Measurements from ENCODE around the gene SPECC1L.

The SPECC1L gene

DNA sequence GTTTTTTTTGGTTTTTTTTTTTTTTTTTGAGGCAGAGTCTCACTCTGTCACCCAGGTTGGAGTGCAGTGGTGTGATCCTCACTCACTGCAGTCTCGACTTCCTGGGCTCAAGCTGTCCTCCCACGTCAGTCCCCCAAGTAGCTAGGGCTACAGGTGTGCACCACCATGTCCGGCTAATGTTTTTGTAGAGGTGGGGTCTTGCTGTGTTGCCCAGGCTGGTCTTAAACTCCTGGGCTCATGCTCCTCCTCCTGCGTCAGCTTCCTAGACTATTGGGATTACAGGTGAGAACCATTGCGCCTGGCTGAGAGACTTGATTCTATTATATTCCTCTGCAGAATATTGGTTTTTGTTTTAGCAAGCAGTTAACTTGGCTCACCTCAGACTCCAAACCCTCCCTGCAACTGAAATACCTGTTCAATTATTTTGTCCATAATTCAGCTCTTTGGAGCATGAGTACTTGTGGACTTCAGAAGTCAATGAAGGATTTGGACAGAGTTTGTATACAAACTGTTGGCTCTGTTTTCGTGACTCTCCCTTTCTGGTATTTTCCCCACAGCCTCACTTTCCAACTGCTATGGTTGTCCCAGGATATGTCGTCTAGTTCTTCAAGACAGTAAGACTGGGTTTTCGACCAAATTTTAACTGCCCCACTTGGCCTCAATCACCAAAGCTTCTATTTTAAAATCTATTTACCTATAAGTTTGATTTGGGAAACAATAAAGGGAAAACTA is 87.6 kb downstream of the SPECC1L start:
- no peak for DNase-seq

DNA sequence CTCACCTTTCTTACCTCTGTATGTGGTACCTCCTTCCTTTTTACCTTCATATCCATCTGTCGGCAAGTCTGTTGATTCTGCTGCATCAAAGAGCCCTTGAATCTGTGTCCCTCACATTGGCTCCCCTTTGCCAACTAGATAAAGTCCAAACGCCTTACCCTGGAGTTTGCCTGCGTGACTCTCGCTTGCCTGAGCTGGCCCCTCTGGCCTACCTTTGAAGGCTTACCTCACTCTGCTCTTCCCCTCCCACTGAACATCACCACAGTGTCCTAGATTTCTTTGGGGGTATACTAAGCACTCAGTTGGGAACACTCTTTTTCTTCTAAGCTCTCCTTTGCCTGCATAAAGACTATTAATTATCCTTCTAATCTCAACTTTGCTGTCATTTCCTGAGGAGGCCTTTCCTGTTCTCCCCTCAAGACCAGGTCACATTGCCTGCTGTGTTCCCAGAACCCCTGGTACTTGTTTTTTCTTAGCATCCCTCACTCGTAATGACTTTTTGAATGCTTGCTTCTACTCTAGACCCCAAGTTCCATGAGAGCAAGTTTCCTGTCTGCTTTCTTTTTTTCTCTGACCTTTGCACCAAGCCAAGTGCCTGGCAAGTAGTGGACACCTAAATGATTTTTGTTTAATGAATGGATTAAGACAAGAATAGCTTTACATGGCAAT is 89.0 kb downstream of the SPECC1L start:
- DNase-seq = no peak

GRCh38 chr22:24361976-24362646 is 91.5 kb downstream of the SPECC1L start:
- DNase-seq = no peak

- no peak for DNase-seq
Measured at GRCh38 chr22:24363243-24363642, 92.6 kb downstream of the SPECC1L start.

- DNase-seq = no peak
Measured at GRCh38 chr22:24366701-24367100, 96.1 kb downstream of the SPECC1L start.

- DNase-seq = no peak
Measured at GRCh38 chr22:24367841-24368240, 97.2 kb downstream of the SPECC1L start.

DNA sequence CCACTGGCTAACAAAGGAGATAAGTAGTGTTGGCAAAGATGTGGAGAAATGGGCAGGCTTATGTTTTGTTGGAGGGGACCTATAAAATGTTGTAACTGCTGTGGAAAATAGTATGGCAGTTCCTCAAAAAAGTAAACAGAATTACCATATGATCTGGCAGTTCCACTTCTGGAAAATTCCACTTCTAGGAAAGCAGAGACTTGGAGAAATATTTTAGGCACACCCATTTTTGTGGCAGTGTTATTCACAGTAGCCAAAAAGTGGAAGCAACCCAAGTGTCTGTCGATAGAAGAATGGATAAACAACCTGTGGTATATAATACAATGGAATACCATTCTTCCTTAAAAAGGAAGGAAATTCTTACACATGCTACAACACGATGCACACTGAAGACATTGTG is 99.8 kb downstream of the SPECC1L start:
- DNase-seq = no peak

DNA sequence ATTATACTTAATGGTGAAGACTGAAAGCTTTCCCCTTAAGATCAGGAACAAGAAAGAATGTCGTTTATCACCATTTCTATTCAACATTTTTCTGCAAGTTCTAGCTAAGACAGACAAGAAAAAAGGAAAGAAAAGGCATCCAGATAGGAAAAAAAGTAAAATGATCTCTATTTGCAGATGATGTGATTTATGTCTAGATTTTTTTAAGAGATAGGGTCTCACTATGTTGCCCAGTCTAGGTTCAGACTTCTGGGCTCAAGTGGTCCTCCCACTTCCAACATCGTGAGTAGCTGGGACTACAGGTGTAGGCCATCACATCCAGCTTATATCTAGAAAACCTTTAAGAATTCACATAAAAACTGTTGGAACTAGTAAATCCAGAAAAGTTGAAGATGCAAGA is 105.4 kb downstream of the SPECC1L start:
- no peak for DNase-seq

- no peak for DNase-seq
Measured at GRCh38 chr22:24376586-24376985, 106.0 kb downstream of the SPECC1L start.

- no peak for DNase-seq
Measured at GRCh38 chr22:24379536-24379935, 108.9 kb downstream of the SPECC1L start.

DNA sequence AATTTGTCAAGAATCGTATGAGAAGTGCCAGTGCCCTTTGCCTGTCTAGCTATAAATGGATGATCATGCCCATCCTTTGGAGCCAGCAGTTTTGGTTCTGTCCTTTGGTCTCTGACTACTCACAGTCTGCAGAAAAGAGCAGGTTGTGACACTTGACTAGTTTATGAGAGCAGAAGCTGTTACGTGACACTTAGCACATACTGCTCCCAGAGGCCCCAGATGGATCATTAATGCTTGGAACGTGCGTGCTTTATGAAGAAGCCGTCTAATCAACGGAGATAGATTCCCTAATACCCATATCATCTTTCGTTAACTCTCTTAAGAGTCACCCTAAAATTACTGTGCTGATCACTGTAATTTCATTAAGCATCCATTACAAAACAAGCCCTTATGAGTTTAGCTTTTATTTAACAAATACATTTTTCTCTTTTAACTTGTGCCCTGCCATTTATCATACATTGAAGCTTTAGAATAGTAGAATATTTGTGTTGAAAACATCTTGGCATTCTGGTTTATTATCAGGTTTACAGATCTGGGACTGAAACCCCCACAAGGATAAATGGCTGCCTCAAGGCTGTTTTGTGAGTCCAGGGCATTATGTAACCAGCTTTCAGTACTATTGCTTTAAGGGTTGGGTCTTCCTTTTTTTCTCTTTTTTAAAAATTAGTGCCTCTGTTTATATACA is 109.7 kb downstream of the SPECC1L start:
- DNase-seq = no peak

- no peak for DNase-seq
Measured at GRCh38 chr22:24380905-24381230, 110.2 kb downstream of the SPECC1L start.

- no peak for DNase-seq
Measured at GRCh38 chr22:24383061-24383460, 112.4 kb downstream of the SPECC1L start.

- no peak for DNase-seq
Measured at GRCh38 chr22:24384131-24384530, 113.5 kb downstream of the SPECC1L start.

DNA sequence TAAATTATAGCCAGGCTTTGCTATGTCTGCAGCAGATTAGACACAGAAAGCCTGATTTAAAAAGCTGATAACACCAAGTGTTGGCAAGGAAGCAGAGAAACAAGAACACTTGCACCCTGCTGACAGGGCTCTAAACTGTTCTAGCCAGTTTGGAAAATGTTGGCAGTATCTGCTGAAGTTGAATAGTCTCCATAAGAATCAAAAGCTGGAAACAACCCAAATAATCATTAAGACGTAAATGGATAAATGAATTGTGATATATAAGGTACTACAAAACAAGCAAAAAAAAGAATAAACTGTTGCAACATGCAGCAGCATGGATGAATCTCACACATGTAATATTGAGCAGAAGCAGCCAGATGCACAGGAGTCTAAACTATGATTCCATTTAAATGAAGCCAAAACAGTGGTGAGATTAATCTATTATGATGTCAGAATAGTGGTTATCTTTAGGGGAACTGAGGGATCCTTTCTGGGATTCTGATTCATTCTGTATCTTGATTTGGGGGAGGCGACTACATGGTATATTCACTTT is 116.4 kb downstream of the SPECC1L start:
- no peak for DNase-seq

- no peak for DNase-seq
Measured at GRCh38 chr22:24389680-24390079, 119.0 kb downstream of the SPECC1L start.

- no peak for DNase-seq
Measured at GRCh38 chr22:24390156-24390555, 119.5 kb downstream of the SPECC1L start.

DNA sequence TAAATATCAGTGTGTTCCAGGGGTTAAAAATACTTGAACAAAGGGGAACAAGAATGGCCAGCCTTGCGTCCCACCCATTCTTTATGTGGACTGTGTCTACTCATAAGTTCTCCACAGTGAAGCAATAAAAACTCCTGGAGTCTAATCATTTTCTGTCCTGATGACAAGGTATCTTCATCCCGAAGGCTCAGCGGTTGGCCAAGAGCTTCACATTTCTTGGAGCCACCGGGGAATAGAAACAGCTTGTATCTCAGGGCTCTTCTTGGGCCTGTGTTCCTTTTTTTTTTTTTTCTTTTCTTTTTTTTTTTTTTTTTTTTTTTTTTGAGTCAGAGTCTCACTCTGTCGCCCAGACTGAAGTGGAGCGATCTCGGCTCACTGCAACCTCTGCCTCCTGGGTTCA is 119.9 kb downstream of the SPECC1L start:
- no peak for DNase-seq

- DNase-seq = no peak
Measured at GRCh38 chr22:24391836-24392217, 121.2 kb downstream of the SPECC1L start.

DNA sequence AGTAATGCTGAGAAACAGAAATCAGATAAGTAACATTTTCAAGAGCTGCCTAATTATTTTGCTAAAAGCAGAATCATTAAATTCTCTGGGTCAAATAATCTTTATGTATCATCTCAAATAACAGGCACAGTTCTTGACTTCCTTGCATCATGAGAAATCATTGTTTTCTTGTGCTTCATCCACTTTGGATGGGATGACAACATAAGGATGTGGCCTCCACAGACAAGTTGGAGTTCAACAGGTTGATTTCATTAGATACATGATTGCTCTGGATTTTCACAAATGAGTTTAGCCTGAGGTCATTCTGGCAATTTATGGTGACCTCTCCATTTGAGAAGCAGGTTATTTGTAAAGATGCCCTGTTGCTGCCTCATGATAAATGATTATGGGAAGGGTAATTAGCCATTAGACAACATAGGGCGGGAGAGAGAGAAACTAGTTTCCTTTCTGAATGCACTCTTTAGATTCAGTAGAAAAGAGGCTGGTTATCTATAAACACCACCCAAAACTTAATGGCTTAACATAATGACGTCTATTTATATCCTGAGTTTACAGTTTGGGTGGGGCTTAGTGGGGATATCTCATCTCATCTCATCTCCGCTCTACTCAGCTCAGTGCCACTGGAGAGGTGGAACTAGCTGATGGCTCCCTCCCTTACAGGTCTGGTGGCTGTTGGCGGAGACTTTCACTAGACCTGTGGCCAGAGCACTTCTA is 121.7 kb downstream of the SPECC1L start:
- no peak for DNase-seq

GRCh38 chr22:24393012-24393559 is 122.5 kb downstream of the SPECC1L start:
- no peak for DNase-seq

All from nucleus accumbens (tissue), 56 donors.